Muscle layer of duodenum (tissue), 2 donors: ENCODE results near the gene BCAS3.
A peak's percentile ranks its signal among the peaks of the same experiment; 100 is the strongest.

Experiments
- H3K27ac ChIP-seq: one replicate; pipeline ENCODE4 v1.7.0; 2013; ENCODE audit warnings: mild to moderate bottlenecking, low read length
- H3K27me3 ChIP-seq: one replicate; pipeline ENCODE4 v1.7.0; 2013; ENCODE audit warnings: low read depth, mild to moderate bottlenecking, control low read depth, low read length
- H3K36me3 ChIP-seq, 2 donors: one replicate each; pipeline ENCODE4 v1.7.0; 2013; ENCODE audit warnings: low read length in 2 of 2, control low read depth in 1 of 2, mild to moderate bottlenecking in 1 of 2; ENCODE audit not compliant: insufficient read depth in 2 of 2, control insufficient read depth in 1 of 2
- H3K4me1 ChIP-seq, 2 donors: one replicate each; pipeline ENCODE4 v1.7.0; 2013; ENCODE audit warnings: low read length in 2 of 2, mild to moderate bottlenecking in 2 of 2, control low read depth in 1 of 2, moderate library complexity in 1 of 2; ENCODE audit not compliant: insufficient read depth in 2 of 2, control insufficient read depth in 1 of 2
- H3K4me3 ChIP-seq, 2 donors: one replicate each; pipeline ENCODE4 v1.7.0; 2013; ENCODE audit warnings: low read length in 2 of 2, low read depth in 1 of 2, mild to moderate bottlenecking in 1 of 2
- H3K9me3 ChIP-seq, 2 donors: one replicate each; pipeline ENCODE4 v1.7.0; 2013; ENCODE audit warnings: low read length in 2 of 2, control low read depth in 1 of 2, mild to moderate bottlenecking in 1 of 2; ENCODE audit not compliant: control insufficient read depth in 1 of 2
- donor health status: healthy.

The BCAS3 gene

GRCh38 chr17:61187038-61187437, 509.4 kb downstream of the BCAS3 start:
- H3K36me3 ChIP-seq: no peaks in the 10 kb centered on the region
- H3K27ac ChIP-seq: no peak overlapping the region
- H3K4me3 ChIP-seq: no peak overlapping the region
- H3K27me3 ChIP-seq: no peaks in the 10 kb centered on the region
- no peaks in the 10 kb centered on the region for H3K9me3 ChIP-seq
- H3K4me1 ChIP-seq: no peaks in the 10 kb centered on the region

- H3K36me3 ChIP-seq: no peaks in the 10 kb centered on the region
- no peaks in the 10 kb centered on the region for H3K9me3 ChIP-seq
- H3K27ac ChIP-seq: no peak overlapping the region
- no peak overlapping the region for H3K4me3 ChIP-seq
- H3K4me1 ChIP-seq: no peaks in the 10 kb centered on the region
- no peaks in the 10 kb centered on the region for H3K27me3 ChIP-seq
Measured at GRCh38 chr17:61188081-61188480, 510.4 kb downstream of the BCAS3 start.

GRCh38 chr17:61189968-61190367, 512.3 kb downstream of the BCAS3 start:
- Histone ChIP-seq H3K27me3 (no peaks in the 10 kb centered on the region), H3K27ac (no peak overlapping the region), H3K9me3 (no peaks in the 10 kb centered on the region), H3K36me3 (no peaks in the 10 kb centered on the region), H3K4me3 (no peak overlapping the region), H3K4me1 (no peaks in the 10 kb centered on the region)

DNA sequence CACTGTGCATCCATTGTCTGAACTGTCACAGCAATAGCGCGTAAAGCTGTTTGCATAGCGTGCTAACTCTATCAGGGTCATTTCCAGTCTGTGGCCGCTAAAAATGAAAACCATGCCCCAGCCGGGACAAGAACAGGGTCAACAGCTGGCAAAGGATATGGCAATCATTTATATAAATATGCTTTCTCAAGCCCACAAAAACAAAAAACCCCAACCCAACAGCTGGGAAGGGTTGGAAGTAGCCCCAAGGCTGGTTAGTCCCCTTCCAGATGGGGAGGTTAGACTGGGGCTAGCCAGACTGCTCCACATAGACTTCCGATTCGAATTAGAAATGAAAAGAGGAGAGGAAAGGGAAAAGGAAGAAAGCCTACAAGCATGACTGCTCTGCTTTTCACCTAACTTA, 518.7 kb downstream of the BCAS3 start:
- Histone ChIP-seq H3K4me1 (no peaks in the 10 kb centered on the region), H3K27ac (peak overlapping the region; percentile 19)

DNA sequence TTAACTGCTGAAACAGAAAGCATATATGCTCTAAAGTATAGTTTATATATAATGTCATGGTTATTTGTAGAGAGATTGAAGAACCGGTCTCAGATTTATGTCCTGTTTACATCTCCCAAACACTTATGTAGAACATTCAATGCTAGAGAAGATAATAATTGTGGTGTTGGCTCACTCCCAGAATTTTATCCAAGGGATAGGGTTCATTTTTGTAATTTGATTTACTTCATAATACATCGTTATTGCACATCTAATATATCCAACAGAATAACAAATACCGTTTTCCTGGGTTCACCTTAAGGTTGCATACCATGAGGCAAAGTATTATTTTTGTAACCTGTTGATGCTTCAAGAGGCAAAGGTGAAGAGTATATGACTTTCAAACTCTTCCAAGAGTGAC, 519.1 kb downstream of the BCAS3 start:
- Histone ChIP-seq H3K36me3 (no peaks in the 10 kb centered on the region), H3K27ac (no peak overlapping the region), H3K27me3 (no peaks in the 10 kb centered on the region), H3K4me3 (no peak overlapping the region), H3K9me3 (no peaks in the 10 kb centered on the region), H3K4me1 (no peaks in the 10 kb centered on the region)

More for the DNA sequence above, 518.7 kb downstream of the BCAS3 start:
- H3K4me3 ChIP-seq: no peak overlapping the region
- no peaks in the 10 kb centered on the region for H3K9me3 ChIP-seq
- no peaks in the 10 kb centered on the region for H3K27me3 ChIP-seq
- no peaks in the 10 kb centered on the region for H3K36me3 ChIP-seq

GRCh38 chr17:61199431-61200338, 522.0 kb downstream of the BCAS3 start:
- Histone ChIP-seq H3K27ac (no peak overlapping the region), H3K4me3 (no peak overlapping the region)

GRCh38 chr17:61200339-61200715, 522.7 kb downstream of the BCAS3 start:
- H3K4me1 ChIP-seq: no peaks in the 10 kb centered on the region
- H3K4me3 ChIP-seq: no peak overlapping the region
- H3K9me3 ChIP-seq: no peaks in the 10 kb centered on the region
- no peak overlapping the region for H3K27ac ChIP-seq
- H3K36me3 ChIP-seq: no peaks in the 10 kb centered on the region
- no peaks in the 10 kb centered on the region for H3K27me3 ChIP-seq

More at GRCh38 chr17:61199431-61200338, 522.0 kb downstream of the BCAS3 start:
- Histone ChIP-seq H3K4me1 (no peaks in the 10 kb centered on the region), H3K36me3 (no peaks in the 10 kb centered on the region), H3K27me3 (no peaks in the 10 kb centered on the region), H3K9me3 (no peaks in the 10 kb centered on the region)

- no peaks in the 10 kb centered on the region for H3K36me3 ChIP-seq
- H3K4me1 ChIP-seq: no peaks in the 10 kb centered on the region
- H3K4me3 ChIP-seq: no peak overlapping the region
- H3K9me3 ChIP-seq: no peaks in the 10 kb centered on the region
- no peaks in the 10 kb centered on the region for H3K27me3 ChIP-seq
- no peak overlapping the region for H3K27ac ChIP-seq
Measured at GRCh38 chr17:61201211-61201610, 523.6 kb downstream of the BCAS3 start.

GRCh38 chr17:61202564-61202963, 524.9 kb downstream of the BCAS3 start:
- no peaks in the 10 kb centered on the region for H3K36me3 ChIP-seq
- no peaks in the 10 kb centered on the region for H3K9me3 ChIP-seq
- H3K27me3 ChIP-seq: no peaks in the 10 kb centered on the region
- H3K4me1 ChIP-seq: no peaks in the 10 kb centered on the region
- no peak overlapping the region for H3K4me3 ChIP-seq
- no peak overlapping the region for H3K27ac ChIP-seq

DNA sequence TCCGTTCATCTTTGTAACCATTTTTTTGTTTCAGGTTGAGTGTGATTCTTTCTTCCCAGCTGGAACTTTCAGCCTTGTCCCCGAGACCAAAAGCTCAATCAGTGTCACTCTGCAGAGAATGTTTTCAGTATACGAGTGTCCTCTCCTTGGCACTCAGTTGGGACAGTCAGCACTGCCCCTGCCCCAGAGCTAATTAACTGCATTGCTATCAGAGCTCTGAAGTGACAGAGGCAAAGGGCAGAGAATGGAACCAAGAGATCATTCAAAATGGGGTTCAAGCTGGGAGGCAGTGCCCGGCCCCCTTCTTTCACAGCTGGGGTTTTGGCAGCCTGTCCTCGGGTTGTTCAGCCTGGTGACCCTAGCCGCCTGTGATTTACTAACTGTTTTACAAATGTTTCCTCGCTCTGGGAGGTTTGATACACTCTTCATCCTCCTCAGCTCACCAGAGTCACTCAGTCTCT, 526.0 kb downstream of the BCAS3 start:
- Histone ChIP-seq H3K27ac (no peak overlapping the region), H3K4me1 (peaks cover 0 to 7% of the 10 kb centered on the region in 2 donors), H3K4me3 (no peak overlapping the region), H3K9me3 (no peaks in the 10 kb centered on the region), H3K27me3 (no peaks in the 10 kb centered on the region), H3K36me3 (no peaks in the 10 kb centered on the region)

DNA sequence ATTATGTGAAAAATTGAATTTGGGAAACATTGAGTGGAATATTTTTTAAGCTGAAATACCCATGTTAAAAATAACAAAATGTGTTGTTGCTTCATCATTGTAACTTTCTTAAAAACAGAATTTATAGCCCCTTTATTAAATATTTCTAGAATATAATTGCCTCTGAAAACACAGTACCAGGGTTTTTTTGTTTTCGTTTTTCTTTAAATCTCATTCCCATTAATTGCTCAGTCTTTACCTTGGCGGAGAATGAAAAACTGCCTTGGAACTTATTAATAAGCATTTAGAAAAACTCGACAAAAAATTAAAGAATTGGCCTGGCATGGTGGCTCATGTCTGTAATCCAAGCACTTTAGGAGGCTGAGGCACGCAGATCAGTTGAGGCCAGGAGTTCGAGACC, 526.8 kb downstream of the BCAS3 start:
- Histone ChIP-seq H3K4me3 (no peak overlapping the region), H3K4me1 (peaks cover 5 to 12% of the 10 kb centered on the region in 2 donors), H3K9me3 (no peaks in the 10 kb centered on the region), H3K36me3 (no peaks in the 10 kb centered on the region), H3K27ac (no peak overlapping the region), H3K27me3 (no peaks in the 10 kb centered on the region)

- Histone ChIP-seq H3K27ac (no peak overlapping the region), H3K9me3 (no peaks in the 10 kb centered on the region), H3K27me3 (no peaks in the 10 kb centered on the region), H3K36me3 (no peaks in the 10 kb centered on the region), H3K4me3 (no peak overlapping the region), H3K4me1 (peaks cover 5 to 21% of the 10 kb centered on the region in 2 donors)
Measured at GRCh38 chr17:61205401-61205800, 527.8 kb downstream of the BCAS3 start.
